Measurements from ENCODE around the gene MTCL1.

GRCh38 chr18:8799001-8799400, 93.6 kb downstream of the MTCL1 start:
- TF ChIP-seq POLR2AphosphoS5 (IDR thresholded peaks at IDR 0.05; ENCODE audit: low read depth, low read length), result no peak
- no peak for TF ChIP-seq TAF1 (IDR thresholded peaks at IDR 0.05; ENCODE audit: borderline replicate concordance, insufficient read depth, low read length)

Measured in PFSK-1 (cell line).